Measurements from ENCODE around the gene ZBTB38. TPM values are rescaled to one million over a fixed set of nuclear protein-coding genes. Genes with fewer than 3 reads are reported as not detected.

The ZBTB38 gene
- polyA plus RNA-seq, 1 experiment, result 97.1 TPM

- ChIA-PET CTCF (interaction anchor here (0.7 to 1.1 kb wide), 3 partner anchors 15 to 92 kb away, joined by 3 read pairs; no protein-coding TSS in a partner anchor), POLR2A (no interaction called here)
- H3K27ac ChIP-seq (ENCODE audit: low read depth, low read length), result no peak overlapping the region
These were observed 5.6 kb upstream of the ZBTB38 start for GRCh38 chr3:141362736-141363135.

DNA sequence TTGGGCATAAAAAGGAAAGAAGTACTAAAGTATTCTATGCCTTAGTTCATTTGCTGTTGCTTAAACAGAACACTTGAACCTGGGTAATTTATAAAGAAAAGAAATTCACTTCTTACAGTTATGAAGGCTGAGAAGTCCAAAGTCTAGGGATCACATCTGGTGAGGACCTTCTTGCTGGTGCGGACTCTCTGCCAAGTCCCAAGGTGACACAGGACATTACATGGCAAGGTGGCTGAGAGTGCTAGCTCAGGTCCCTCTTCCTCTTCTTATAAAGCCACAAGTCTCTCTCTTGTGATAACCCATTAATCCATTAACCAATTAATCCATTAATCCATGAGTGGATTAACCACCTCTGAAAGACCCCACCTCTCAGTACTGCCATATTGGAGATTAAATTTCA lies 3.1 kb upstream of the ZBTB38 start:
- Histone ChIP-seq H3K27me3 (ENCODE audit: control insufficient read depth, insufficient read depth, low read length) (no peaks in the 10 kb centered on the region), H3K4me3 (ENCODE audit: low read depth, low read length) (no peak overlapping the region), H3K27ac (ENCODE audit: low read depth, low read length) (peak overlapping the region; percentile 83), H3K9me3 (ENCODE audit: control insufficient read depth, insufficient read depth, low read length) (no peaks in the 10 kb centered on the region)
- no peak for DNase-seq (ENCODE audit: low read depth, low spot score)
- TF ChIP-seq, protein P1, sequence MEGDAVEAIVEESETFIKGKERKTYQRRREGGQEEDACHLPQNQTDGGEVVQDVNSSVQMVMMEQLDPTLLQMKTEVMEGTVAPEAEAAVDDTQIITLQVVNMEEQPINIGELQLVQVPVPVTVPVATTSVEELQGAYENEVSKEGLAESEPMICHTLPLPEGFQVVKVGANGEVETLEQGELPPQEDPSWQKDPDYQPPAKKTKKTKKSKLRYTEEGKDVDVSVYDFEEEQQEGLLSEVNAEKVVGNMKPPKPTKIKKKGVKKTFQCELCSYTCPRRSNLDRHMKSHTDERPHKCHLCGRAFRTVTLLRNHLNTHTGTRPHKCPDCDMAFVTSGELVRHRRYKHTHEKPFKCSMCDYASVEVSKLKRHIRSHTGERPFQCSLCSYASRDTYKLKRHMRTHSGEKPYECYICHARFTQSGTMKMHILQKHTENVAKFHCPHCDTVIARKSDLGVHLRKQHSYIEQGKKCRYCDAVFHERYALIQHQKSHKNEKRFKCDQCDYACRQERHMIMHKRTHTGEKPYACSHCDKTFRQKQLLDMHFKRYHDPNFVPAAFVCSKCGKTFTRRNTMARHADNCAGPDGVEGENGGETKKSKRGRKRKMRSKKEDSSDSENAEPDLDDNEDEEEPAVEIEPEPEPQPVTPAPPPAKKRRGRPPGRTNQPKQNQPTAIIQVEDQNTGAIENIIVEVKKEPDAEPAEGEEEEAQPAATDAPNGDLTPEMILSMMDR (IDR thresholded peaks at IDR 0.05; ENCODE audit: low read depth, low read length), result no peak
- POLR2A ChIA-PET, result interaction anchor here (0.6 kb wide), 1 partner anchor 33 kb away, joined by 3 read pairs; no protein-coding TSS in a partner anchor
- CTCF ChIA-PET, result interaction anchor here (0.6 to 1.0 kb wide), 3 partner anchors 51 to 93 kb away, joined by 4 to 9 read pairs (median 5); no protein-coding TSS in a partner anchor

More at GRCh38 chr3:141362736-141363135, 5.6 kb upstream of the ZBTB38 start:
- no peak for DNase-seq (ENCODE audit: low read depth, low spot score)
- Histone ChIP-seq H3K9me3 (ENCODE audit: control insufficient read depth, insufficient read depth, low read length) (no peaks in the 10 kb centered on the region), H3K4me3 (ENCODE audit: low read depth, low read length) (no peak overlapping the region), H3K27me3 (ENCODE audit: control insufficient read depth, insufficient read depth, low read length) (no peaks in the 10 kb centered on the region)
- TF ChIP-seq, protein P1 (IDR thresholded peaks at IDR 0.05; ENCODE audit: low read depth, low read length), result no peak

DNA sequence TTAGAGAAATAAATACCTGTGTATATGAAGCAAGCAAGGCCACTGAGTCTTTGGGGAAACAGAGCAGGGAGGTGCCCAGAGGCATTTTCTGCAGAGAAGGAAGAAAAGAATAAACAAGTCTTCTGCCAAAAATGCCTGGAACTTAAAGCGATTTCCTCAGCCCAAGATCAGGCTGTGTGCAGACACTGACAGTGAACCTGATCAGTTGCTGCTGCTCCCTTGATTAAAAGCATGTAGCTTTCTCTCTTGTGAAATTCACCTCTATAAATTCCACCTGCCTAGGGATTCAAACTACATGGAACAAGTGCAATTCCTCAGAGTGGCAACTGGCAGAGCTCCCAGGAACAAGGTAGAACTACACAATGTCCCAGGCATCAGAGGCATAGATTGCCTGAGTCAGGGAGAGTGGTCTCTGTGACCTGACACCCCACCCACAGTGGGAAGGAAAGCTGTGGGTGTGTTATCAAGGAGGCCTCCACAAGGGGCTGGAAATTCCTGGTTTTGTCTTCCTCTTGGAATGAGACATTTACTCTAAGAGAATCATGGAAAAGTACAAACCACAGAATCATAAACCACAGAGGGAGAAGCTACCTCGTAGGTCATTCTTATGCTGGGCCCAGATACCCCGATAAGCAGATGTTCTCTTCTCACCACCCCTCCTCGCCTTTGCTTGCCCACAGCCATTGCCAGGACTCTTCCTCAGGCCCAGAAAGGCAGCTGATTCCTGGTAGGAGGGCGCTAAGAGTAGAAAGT lies 1.8 kb upstream of the ZBTB38 start:
- Histone ChIP-seq H3K27me3 (ENCODE audit: control insufficient read depth, insufficient read depth, low read length) (no peaks in the 10 kb centered on the region), H3K9me3 (ENCODE audit: control insufficient read depth, insufficient read depth, low read length) (no peaks in the 10 kb centered on the region), H3K4me3 (ENCODE audit: low read depth, low read length) (peak overlapping the region; percentile 33), H3K27ac (ENCODE audit: low read depth, low read length) (peak overlapping the region; percentile 100)
- CTCF ChIA-PET, result interaction anchor here (0.5 to 1.4 kb wide), 4 partner anchors 75 to 178 kb away, joined by 3 to 7 read pairs (median 6); partner anchors contain the start of gene PXYLP1
- peak; percentile 89 for DNase-seq (ENCODE audit: low read depth, low spot score)
- TF ChIP-seq, protein P1 (IDR thresholded peaks at IDR 0.05; ENCODE audit: low read depth, low read length), result peak; percentile 41
- POLR2A ChIA-PET, result interaction anchor here (0.9 to 5.4 kb wide), 11 partner anchors 9 to 88 kb away, joined by 3 to 66 read pairs (median 6); no protein-coding TSS in a partner anchor

GRCh38 chr3:141367038-141367730 lies 1.1 kb upstream of the ZBTB38 start:
- Histone ChIP-seq H3K4me3 (ENCODE audit: low read depth, low read length) (peak overlapping the region; percentile 33), H3K27ac (ENCODE audit: low read depth, low read length) (peak overlapping the region; percentile 100), H3K27me3 (ENCODE audit: control insufficient read depth, insufficient read depth, low read length) (no peaks in the 10 kb centered on the region), H3K9me3 (ENCODE audit: control insufficient read depth, insufficient read depth, low read length) (no peaks in the 10 kb centered on the region)
- ChIA-PET CTCF (interaction anchor here (0.5 to 1.6 kb wide), 6 partner anchors 55 to 178 kb away, joined by 3 to 7 read pairs (median 6); partner anchors contain the start of gene PXYLP1), POLR2A (interaction anchor here (0.8 to 5.4 kb wide), 12 partner anchors 8 to 121 kb away, joined by 3 to 66 read pairs (median 6); no protein-coding TSS in a partner anchor)
- peak; percentile 99 for DNase-seq (ENCODE audit: low read depth, low spot score)
- TF ChIP-seq, protein P1 (IDR thresholded peaks at IDR 0.05; ENCODE audit: low read depth, low read length), result no peak
